ENCODE measurements around the gene NXPH3.
"Not testable (repeated sequence)": the region's sequence is repeated elsewhere in the genome, so short reads cannot be mapped to it uniquely, and the experiment has no call there.

The NXPH3 gene

DNA sequence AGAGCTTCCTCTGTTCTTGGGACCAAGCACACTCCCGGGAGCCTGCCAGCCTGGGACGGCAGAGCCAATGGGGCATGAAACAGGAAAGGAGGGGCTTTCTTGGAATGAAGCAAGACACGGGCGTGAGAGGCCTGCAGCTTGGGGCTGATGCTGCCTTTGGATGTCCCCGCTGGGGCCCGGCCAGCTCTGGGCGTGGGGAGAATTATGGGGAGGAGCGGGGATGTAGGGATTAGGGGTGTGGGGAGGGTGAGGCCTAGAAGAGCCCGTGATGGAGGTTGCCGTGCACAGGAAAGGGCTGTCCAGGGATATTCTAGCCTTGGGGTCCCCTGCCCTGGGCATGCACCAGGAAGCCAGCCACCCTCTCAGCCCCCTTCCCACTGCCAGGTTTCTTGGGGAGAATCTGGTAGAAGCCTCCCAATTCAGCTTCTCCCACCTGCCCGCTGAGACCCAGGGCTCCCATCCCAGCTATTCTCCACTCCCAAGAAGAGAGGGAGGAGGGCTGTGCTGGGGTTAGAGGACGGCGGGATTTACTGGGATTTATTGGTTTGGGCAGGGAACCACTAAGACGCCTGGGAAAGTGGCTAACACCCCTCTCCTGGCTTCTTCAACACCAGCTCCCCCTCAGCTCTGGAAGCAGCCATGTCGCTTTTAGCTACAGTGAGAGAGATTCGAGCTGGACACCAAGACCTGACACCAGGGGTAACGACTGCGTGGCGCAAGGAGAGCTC is 20.0 kb upstream of the NXPH3 start:
- no peak for DNase-seq

DNA sequence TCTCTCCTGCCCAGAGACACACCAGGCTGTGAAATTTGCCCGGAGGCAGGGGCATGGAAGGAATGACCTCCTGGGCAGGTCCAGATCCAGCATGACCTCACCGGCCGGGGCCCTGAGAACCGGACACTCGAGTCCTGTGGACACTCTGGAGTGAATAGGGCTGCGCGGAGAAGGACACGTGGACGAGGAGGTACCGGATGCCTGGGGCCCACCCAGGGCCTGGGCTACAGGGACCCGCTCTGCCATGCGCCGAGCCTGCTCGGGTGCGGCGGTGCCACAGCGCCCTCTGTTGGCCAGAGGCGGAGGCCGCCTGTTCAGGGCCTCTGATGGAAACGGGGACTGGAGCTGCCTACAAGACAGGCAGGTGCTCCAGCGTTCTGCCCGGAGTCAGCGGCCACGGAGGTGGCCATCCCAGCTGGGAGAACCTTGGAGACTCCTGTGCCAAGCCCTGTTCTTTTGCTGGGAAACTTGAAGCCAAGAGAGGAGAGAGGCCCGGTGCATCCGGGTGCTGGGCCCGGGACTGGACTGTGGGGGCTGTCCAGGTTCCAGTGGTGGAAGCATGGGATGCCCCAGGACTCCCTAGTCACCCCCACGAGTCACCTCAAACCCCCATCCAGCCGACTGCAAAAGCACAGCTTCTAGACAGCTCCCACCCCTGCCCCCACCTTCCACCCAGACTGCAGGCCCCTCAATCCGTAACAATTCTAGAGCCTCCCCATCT is 19.3 kb upstream of the NXPH3 start:
- peak; percentile 54 for DNase-seq

DNA sequence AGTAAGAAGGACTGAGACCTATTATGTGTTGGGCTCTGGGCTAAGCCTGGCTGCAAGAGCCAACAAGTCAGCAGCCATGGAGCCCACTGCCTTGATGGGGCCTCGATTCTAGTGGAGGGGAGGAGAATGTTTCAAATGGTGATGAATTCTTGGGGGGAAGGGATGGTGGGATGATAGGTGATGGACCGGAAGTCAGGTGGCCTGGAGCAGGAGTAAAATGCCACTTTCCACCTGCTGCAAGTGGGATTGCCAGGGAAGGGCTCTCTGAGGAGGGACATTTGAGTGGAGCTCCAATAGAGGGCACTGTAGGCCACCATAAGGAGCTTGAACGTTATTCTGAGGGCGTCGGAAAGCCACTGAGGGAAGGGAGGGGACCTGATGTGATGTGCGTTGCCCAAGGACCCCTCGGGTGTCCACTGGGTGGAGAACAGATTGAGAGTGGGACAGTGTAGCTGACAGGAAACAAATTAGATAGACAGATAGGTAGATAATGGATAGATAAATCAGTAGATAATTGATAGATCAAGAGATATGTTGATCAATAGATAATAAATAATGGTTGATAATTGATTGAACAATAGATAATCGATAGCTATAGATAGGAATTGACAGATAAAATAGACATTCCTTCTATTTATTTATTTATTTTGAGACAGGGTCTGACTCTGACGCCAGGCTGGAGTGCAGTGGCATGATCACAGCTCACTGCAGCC is 18.2 kb upstream of the NXPH3 start:
- DNase-seq: no peak

DNA sequence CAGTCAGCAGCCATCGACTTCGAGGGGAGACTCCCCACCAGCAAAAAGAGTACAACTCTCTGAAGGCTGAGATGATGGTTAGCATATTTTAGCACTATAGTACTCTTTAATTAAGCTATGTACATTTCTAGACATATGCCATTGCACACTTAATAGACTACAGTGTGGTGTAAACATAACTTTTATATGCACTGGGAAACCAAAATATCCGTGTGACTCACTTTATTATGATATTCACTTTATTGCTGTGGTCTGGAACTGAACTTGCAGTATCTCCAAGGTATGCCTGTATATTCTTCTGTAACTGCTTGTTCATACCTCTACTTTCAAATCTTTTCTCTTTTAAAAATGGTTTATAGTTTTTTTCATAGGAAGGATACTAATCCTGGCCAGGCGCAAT is 11.0 kb upstream of the NXPH3 start:
- no peak for DNase-seq

DNA sequence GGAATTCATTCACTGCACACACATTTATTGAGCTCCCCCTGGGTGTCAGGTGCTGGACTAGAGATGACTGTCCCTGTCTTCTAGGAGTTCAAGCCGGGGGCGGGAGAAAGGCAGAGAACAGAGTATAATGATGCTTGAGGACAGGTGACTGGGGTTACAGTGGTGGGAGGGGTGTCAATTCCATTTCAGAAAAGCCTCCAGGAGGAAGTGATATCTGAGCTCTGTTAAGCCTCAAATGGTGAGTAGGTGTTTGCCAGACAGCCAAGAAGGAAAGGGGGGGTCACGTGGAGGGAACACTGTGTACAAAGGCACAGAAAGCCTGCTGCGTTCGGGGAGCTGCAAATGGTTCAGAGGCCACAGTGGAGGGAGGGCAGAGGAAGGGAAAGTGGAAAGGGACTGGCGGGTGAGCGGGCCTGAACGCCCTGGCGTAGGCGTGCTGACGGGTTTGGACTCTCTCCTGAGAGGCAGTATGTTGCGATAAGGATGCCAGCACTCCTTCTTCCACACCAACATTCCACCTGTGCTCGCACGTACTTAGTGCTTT is 9.7 kb upstream of the NXPH3 start:
- DNase-seq: no peak

DNA sequence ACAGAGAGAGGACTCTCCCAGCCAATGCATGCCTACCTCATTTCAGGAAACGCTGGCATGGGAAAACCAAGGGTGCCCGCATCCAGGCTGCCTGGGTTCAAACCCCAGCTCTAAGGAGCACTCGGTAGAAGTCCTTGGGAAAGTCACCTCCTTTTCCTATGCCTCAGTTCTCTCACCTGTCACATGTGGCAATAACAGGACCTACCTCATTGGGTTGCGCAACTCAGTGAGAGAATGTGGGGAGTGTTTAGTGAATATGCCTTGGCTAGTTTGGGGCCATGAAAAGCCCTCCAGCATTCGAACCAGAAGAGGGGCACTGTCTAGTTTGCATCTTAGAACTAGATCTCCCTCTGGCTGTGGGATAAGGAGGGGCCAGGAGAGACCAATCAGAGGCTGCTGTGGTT is 9.0 kb upstream of the NXPH3 start:
- DNase-seq: no peak

DNA sequence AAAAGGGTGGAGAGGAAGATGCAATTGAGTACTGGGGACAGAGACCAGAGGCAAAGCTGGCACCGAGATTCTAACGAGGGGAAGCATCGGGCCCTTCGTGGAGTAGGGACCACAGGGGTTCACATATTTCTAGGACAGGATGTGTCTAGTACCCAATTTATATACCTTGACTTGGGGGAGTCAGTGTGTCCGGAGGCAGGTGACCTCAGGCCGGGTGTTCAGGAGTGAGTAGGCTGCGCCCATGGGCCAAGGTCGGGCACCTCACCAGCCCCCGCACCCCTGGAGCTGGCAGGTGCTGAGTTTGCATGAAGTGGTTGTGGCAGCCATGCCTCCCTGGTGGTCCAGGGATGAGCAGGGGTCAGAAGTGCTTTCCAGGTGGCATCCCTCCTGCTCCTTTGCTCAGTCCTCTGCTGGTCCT is 8.6 kb upstream of the NXPH3 start:
- no peak for DNase-seq

DNA sequence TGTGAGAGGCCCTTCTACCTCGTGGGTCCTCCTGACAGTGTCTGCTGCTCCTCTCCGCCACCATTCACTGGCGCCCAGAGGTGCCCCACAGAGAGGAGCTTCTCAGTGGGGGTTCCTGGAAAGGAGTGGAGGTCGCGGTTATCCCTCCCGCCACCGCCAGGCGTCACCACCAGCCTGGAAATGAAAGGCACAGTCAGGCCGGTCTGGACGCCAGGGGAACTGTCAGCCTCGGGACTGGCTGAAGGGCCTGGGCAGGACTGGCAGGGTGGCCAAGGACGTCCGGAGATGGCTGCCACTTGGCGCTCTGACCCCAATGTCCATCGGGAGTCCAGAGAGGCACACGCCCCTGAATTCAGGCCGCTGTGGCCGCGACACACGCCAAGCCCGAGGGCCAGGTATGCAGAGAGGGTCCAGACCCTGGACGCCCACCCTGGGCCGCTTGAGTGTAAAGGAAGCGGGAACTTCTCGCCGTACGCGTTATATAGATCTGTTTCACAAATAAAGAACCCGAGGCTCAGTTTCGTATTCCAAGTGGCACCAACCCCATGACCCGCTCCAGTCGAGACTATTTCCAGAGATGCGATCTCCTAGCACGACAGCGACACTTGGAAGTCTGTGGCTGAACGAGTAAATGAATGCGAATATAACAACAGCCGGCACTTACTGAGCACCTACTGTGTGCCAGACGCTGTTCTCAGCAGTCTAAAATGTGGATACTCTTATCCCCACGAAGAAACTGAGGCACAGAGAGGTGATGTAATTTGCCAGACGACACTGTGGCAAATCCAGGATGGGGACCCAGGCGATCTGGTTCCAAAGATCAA is 7.6 kb upstream of the NXPH3 start:
- DNase-seq: peak; percentile 68

DNA sequence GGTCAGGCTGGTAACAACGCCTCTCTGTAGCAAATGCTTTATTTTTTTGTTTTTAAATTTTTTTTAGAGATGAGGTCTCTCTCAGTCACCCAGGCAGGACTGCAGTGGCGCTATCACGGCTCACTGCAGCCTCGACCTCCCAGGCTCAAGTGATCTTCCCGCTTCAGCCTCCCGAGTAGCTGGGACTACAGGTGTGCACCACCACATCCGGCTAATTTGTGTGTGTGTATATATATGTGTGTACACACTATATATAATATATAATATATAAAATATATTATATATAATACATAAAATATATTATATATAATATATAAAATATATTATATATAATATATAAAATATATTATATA is 7.0 kb upstream of the NXPH3 start:
- not testable (repeated sequence) for DNase-seq

DNA sequence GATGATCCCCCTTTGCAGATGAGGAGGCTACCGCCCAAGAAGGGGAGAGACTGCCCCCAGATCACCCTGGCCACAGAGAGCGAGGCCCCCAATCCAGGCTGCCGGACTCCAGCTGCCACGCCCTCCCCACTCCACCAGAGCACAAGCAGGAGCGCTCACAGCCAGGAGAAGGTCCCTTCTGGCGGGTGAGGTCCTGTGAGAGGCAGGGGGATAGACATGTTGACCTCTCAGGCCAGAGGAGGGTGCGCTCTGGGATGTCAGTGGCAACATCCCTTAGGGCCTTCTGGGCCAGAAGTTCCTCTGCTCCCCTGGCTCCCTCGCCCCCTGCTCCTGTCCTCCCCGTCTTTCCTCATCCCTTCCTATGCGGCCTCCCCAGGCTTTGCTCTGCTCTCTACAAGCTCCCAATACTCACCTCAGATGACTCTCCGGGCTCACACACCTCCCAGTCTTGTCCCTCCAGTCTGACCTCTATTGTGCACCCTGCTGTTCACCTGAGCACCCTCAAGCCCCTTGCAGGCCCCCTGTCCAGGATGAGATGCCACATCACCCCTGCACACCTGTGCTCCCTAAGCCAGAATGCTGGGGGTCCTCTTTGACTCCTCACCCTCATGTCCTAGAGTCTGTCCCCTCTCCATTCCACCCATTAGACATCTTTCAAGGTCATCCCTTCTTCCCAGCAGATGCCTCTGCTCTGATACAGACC is 5.0 kb upstream of the NXPH3 start:
- DNase-seq: no peak

DNA sequence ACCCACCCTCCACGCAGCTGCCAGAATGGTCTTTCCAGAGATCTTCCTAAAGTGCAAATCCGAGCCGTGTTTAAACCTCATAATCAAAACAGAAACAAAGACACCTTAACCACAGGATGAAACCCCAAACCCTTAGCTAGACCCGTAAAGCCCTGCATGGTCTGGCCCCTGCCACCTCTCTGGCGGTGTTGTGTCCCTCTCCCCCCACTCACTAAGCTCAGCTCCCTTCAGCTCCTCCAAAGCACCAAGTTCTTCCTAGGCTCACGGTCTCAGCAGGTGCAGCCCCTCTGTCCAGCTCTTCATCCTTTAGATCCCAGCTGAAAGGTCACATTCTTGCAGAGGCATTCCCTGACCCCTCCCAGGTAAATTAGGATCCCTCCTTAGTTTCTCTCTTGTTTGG is 4.4 kb upstream of the NXPH3 start:
- DNase-seq: no peak

DNA sequence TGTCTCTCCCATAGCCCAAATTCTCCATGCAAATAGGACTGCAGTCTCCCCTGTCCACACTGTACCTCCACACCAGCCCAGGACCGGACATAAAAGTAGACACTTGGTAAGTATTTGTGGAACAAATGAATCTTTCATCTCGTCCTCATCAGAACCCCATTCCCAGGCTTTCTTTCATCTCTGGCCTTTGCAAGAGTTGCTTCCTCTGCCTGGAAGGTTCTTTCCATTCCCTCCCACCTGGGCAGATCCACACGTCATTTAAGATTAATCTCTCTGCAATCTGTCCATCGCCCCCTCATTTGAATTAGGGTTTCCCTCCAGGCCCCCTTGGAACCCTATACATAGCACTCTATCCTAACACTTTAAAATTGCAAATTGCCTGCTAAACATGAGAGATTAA is 3.9 kb upstream of the NXPH3 start:
- no peak for DNase-seq

DNA sequence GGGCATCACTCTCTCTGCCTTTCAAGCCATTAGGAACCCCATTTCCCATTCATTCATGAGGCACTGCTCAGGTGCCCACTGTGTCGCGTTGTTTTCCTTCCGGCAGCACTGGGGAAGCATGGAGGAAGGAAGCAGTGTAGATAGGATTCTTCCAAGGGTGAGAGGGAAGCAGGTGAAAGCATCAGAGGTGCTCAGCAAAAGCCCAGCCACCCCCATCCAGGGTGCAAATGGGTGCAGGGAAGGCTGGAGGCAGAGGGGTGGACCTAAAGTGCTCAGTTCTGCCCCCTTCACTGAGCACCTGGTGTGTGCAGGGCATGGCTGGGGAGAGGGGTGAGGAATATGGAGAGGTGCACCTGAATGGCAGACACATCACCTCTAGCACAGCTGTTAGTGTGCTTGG is 3.4 kb upstream of the NXPH3 start:
- DNase-seq: no peak

DNA sequence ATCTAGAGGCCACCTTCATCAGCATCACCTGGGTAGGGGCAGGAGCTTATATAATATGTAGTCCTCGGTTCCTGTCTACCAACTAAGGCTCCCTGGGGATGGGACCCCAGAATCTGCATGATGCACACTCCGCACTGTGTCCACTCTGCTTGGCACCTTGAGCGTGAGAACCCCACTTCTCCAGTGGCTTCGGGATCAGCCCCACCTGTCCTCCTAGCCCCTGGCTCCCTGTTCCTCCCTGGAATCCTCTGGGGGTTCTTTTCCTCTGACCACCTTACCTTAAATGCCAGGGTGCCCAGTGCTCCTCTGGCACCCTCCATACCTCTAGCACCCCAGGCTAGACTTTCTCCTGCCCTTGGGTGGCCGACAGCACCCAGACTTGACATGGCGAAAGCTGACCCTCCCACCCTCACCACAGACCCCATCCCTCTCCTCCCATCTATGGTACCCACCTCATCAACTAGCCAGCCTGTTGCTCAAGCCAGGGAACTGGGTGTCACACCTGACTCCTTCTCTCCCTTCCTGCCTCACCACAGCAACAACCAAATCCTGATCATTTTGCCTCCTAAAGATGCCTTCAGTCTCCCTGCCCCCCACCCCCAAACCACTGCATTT is 2.8 kb upstream of the NXPH3 start:
- no peak for DNase-seq

DNA sequence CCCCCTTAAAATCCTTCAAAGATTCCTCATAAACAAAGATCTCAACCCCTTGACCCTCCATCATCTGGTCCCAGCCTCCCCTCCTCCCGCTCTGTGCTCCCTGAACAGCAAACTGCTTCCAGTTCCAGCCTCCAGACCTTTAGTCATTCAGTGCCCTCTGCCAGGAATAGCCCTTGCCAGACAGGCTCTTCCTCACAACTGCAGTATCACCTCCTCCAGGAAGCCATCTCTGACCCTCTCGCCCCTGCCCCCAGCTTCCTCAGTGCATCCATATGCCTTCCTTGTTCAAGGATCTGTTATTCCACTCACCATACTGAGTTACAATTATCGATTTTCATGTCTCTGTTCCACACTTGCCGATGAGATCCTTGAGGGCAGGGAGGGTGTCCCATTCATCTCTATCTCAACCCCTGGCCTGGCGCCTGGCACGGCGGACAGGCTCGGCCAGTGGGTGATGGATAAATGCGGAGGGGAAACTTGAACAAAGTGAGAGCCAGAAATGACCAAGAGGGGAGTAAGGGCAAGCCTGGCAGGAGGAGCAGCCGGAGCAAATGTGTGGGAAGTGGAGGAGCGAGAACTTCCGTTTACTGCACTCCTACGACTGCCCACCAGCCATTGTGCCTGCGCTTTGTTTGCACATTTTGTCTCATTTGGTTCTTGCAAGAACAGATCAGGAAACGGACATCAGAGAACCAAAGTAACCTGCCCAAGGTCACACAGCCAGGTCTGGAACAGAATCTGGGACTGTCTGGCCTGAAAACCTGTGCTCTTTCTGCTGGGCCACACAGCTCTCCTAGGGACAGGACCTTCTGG is 2.0 kb upstream of the NXPH3 start:
- DNase-seq: no peak

DNA sequence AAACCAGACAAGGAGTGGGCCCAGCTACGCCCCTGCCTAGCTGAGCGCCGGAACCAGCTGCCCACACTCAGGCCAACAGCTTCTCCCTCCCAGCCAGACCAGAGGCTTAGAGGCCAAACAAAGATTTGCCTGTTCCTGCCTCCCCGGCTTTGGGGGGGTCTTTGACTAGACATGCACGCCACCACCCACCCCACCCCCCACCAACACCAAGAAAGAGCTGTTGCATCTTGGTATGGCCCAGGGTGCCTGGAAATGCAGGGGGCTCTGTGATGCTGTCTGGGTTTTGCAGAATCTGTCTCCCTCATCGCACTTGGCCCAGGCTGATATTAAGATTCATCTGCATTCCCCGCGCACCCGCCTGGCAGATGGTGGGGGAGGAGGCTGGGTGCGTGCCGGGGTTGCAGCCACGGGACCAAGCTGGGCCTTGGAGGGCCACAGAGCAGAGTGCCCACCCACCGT is 1.3 kb upstream of the NXPH3 start:
- no peak for DNase-seq

DNA sequence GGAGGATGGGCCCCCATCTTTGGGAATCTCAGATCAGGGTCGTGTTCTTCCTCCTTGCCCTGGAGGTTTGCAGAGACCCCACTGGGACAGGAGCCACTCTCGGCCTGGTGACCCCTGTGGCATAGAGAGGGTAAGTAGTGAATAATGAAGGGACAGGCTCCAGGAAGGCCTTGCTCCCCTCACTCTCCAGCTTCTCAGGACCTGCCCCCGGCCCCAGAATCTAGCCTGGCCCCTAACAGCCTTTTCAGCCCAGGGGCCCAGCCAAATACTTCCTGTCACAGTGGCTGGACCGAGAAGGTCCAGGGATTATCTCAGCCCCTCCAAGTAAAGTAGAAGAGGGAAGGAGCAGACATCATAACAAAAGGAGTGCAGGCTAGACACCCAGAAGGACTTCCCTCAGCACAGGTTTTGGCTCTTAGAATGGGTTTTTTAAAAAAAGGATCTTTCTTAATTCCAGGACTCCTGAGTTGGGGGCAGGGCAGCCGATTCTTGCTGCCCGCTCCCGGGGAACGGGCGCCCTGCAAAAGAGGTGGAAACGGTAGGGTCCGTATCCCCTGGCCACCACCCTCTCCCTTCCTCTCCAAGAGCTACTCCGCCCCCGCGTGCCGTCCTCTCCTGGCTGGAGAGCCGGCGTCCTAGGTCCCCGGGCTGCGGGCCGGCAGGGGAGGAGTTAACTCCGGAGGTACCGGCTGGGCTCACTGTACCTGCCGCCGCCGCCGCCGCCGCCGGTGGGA is 559 bp upstream of the NXPH3 start:
- no peak for DNase-seq

DNA sequence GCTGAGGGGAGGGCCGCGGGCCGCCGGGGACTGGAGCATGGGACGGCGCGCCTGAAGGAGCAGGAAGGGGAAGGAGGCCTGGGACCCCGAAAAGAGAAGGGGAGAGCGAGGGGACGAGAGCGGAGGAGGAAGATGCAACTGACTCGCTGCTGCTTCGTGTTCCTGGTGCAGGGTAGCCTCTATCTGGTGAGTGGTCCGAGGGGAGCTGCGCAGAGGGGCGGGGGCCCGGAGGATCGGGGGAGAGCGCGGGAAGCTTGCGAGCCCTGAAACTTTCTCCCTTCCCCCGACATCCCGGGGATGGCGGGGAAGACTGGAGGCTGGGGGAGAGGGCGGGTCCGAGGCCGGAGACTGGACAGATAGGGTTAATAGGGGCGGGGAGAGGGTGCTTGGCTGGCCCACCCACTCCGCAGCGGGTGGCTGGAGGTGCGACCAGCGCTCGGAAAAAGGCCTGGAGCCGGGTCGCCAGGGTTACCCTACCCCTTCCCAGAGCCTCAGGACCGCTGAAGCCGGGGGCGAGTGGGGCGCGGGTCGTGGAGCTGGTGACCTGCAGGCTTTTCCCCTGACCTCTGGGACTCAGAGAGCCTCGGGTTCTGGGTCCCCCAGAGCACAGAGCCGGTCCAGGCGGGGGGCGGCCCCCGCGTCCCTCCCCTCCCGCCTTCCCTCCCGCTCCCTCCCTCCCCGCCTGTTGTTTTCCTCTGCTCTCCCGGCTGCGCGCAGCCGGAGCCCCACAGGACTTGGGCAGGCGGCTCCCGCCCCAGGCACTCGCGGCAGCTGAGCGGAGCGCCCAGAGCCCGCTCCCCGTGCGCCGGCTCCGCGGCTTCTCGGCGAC is 631 bp downstream of the NXPH3 start:
- DNase-seq: no peak
